NT2/D1 (cell line): Measurements from ENCODE around the gene TRIM71.

Experiments
- SUZ12 ChIP-seq: IDR thresholded peaks from 2 replicates; pipeline ENCODE4 v1.6.1; 2011; ENCODE audit not compliant: insufficient read length, insufficient read depth; ENCODE audit errors: extremely low read depth
- YY1 ChIP-seq: IDR thresholded peaks from 2 replicates; pipeline ENCODE4 v1.6.1; 2011; ENCODE audit not compliant: insufficient read length, insufficient read depth

GRCh38 chr3:32814361-32814760, 3.4 kb upstream of the TRIM71 start:
- TF ChIP-seq SUZ12, result no peak
- TF ChIP-seq YY1, result no peak
